IMR-90 (cell line): Measurements from ENCODE around the gene TIMM50.

Experiments
- CEBPB ChIP-seq: IDR thresholded peaks from 2 replicates; pipeline ENCODE4 v1.6.1; 2012; ENCODE audit warnings: low read depth, low read length, improper control_type of control experiment
- CTCF ChIP-seq: conservative IDR thresholded peaks from 2 replicates; pipeline ENCODE4 v1.5.1; 2012; ENCODE audit warnings: mild to moderate bottlenecking, low read depth, low read length, improper control_type of control experiment
- POLR2A ChIP-seq: IDR thresholded peaks from 2 replicates; pipeline ENCODE4 v1.6.1; 2012; ENCODE audit warnings: mild to moderate bottlenecking, low read depth, low read length

GRCh38 chr19:39514840-39515550 lies 34.4 kb downstream of the TIMM50 start, which contains the start of gene SELENOV:
- no peak for TF ChIP-seq CTCF
- no peak for TF ChIP-seq CEBPB
- no peak for TF ChIP-seq POLR2A
